Measurements from ENCODE around the gene EZR.

GRCh38 chr6:158783167-158783450 lies 36.1 kb downstream of the EZR start:
- TF ChIP-seq CTCF (IDR thresholded peaks at IDR 0.05) (no peak), POLR2A (IDR thresholded peaks at IDR 0.05) (no peak)
